GM19467 (cell line): Measurements from ENCODE around the gene UEVLD.

Source experiments
- ATAC-seq: cut with Tn5 transposase; IDR thresholded peaks from one replicate; pipeline ENCODE4 v1.9.1; 2021; ENCODE audit warnings: mild to moderate bottlenecking, moderate library complexity; ENCODE audit not compliant: unreplicated experiment

The UEVLD gene

DNA sequence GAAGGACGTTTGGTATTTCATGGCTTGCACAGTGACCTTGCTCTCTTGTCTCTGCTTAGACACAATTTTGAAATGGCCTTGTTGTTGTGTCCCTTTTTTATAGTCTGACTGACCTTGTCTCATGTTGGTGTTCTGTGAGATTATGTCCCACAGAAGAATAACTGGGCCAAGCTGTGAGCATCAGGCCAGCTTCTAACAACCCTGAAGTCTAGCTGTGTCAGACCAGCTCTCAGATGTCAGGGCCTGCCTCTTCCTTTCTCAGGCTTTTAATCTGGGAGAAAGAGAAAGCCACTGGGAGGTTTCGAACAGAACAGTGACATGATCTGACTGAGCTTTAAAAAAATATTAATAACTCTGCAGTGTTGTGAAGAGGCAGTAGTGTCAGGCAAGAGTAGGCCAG is 2.0 kb upstream of the UEVLD start:
- no peak for ATAC-seq

DNA sequence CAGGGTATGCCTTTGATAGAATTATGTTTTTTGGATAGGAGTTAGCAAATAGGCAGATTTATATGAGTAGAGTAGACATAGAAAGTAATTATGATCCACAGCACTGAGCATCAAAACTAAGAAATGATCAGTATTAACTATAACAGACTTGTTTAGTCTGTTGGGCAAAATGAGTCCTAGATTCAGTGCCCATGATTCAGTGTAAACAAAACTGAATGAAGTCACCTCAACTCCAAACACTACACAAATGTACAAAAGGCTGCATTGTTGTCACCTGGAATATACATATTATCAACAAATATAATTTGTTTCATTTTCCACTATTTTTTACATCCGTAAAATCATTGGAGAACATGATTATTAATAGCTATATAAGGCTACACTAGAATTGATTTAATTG is 6.7 kb downstream of the UEVLD start:
- no peak for ATAC-seq

DNA sequence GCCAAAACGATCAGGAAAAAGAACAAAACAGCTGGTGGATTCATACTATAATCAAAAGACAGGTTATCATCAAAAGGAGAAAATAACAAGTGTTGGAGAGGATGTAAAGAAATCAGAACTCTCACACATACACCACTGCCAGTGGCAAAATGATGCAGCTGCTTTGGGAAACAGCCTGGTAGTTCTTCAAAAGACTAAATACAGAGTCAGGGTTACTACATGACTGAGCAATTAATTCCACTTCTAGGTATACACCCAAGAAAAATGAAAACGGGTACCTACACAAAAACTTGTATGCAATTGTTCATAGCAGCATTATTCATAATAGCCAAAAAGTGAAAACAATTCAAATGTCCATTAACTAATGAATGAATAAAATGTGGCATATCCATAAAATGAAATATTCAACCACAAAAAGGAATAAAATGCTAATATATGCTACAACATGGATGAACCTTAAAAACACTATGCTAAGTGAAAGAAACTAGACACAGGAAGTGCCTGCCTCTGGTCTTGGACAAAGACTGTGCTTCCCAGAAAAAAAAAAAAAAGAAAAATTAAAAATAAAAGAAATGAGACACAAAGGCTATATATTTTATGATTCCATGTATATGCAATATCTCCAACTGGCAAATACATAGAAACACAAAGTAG is 8.3 kb downstream of the UEVLD start:
- no peak for ATAC-seq

DNA sequence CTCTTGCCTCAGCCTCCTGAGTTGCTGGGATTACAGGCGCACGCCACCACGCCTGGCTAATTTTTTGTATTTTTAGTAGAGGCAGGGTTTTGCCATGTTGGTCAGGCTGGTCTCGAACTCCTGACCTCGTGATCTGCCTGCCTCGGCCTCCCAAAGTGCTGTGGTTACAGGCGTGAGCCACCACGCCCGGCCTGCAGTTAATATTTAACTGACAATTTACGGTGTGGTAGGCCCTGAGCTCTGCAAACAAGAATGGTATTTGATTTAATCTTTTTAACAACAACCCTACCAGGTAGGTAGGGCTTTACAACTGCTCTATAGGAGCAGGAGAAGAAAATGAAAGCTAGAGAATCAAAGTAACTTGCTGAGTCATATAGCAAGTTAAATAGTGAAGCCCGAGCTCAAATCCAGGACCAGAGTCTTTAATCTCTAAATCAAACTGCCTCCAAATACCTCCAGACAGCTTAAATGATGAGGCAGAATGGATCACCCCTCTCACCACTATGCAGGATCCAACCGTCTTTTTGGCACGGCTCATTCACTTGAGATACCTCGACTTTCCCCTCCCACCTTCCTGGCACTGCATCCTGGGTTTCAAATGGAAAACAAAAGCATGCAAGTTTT is 9.4 kb downstream of the UEVLD start:
- peak; percentile 43 for ATAC-seq

DNA sequence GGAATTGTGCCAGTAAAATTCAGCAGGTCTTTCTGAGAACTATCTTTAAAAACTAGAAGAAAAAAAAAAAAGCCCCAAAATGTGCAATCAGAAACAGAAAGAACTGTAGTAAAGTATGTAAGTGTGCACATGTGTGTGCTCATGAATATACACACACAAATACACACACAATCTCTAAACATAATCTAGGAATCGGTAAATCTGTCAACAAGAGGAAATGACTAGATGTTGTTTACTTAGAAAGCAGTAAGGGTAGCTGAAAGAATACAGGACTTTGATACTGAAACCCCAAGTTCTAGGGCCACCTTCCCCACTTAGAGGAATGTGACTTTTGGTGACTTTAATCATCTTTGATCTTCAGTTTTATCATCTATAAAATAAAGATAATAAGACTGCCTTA is 13.2 kb downstream of the UEVLD start:
- ATAC-seq = no peak

DNA sequence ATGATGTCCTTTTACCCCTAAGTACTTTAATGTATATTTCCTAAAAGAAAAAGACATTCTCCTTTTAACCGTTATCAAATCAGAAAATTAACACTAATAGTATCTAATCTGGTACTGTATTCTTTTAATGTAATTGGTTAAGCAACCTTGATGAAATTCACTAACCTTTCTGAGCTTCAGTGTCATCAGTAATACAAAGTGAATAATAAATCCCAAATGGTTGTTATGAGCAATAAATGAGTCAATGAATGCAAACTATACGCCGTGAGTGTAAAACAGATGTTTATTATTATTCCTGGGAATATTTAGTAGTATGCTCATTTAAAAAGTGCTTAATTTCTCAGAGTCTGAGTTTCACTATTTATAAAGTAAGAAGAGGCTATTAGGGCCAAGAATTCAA is 21.5 kb downstream of the UEVLD start:
- ATAC-seq = no peak

DNA sequence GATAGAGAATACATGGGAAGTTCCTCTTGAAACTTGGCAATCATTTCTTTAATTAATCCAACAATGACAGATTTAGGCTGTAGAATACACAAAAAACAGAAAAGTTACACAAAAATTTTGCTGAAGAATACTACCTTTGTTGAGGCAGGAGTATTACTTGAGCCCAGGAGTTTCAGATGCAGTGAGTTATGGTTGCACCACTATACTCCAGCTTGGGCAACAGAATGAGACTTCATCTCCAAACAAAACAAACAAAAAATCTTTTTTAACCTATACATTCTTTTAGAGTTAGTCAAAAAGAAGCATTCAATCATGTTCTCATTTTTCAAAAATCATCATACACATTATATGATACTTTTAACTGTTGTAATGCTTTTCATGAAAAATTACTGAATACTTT is 22.1 kb downstream of the UEVLD start:
- ATAC-seq = no peak

DNA sequence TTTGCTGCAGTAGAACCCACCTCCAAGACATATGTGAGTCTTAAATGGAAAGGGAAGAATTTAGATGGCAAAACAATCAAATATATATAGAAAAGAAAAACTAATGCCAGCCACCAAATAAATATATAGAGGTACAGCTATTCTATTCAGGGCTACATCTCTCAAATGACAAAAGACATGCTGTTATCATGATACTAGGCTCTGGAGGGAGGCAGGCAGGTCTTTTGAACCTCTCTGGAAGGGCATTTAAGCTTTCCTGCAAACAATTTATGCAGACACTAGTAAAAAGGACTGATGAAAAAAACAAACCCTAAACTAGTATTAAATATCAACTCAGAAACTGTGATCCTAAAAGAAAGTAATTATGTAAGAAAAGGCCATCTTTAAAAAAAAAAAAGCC is 24.4 kb downstream of the UEVLD start:
- no peak for ATAC-seq

DNA sequence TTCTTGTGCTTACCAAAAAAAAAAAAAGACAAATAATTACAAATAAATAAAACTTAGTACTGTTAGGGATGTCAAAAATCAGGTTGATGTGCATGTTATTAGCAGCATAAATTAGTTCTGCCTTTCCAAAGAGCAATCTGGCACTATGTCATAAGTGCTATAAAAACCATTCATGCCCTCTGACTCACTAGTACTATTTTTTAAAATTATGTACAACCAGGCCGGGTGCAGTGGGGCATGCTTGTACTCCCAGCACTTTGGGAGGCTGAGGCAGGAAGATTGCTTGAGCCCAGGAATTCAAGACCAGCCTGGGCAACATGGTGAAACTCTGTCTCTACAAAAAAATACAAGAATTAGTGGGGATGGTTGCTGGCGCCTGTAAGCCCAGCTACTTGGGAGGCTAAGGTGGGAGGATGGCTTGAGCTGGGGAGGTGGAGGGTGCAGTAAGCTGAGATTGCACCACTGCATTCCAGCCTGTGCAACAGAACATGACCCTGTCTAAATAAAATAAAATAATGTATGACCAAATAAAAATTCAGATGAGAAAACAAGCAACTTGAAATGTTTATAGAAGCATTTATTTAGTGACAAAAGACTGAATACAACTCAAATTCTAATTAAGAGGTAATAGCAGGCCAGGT is 25.3 kb downstream of the UEVLD start:
- ATAC-seq = no peak

DNA sequence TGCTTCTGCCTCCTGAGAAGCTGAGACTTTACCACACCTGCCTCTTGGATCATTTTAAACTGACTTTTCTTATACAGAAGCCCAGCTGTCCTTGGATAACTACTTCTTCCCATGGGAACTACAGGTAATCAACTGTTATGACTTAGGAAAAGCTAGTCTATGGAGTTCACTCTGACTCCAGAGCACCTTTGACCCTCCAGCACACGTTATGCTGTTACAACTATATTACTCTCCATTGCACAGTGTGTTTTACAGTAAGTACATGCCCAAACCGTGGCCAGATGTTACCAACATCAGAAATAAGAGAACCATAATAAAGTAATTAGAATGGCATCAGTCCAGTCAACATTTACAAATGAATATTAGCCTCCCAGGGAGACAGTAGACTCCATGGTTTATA is 40.5 kb downstream of the UEVLD start:
- no peak for ATAC-seq

DNA sequence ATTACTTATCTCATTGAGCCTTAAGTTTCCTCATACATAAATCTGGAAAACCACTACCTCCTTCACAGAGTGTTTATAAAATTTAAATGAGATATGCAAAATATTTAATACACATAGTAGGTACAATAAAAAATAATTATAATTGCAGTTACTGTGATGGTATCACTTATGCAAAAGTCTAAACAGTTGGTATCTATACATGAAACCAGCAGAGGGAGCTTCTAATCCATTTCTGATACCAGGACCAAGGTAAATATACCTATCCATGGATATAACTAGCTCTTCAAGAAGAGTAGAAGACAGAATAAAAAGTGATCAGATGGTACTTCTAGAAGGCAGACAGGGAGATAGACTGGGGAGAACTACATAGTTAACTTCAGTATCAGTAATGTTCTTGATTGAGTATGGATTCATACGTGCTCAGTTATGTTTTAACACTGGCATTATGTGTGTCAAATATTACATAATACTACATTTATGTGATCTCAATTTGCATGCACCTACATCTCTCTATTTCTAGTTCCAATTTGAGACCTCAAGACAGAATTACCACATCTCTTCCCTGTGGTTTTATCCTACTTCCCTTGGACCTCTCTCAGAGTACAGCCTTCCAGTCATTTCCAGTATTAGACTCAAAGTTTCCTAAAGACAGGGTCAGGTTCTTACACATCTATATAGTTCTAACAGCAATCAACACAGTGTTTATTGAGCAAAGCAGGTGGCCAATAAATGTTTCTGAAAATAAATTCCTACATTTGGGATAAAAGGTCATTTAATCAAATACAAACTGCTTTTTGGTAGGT is 48.1 kb downstream of the UEVLD start:
- no peak for ATAC-seq

DNA sequence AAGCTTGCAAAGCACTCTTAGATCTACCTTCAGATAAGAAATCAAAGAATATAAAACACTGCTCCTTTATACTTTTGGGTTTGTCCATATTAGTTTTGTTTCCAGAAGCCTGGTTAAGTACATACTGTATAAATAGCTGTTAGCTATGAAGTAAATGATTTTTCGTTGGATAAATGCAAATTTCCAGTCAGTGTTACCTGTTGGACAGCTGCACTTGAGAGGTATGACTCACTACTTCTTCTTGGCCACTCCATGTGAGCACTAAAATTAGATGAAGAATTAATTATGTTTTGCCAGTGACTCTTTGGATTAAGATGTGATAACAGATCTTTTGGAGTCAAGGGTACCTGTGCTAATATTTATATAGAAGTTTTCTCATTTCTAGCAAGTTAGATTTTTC is 52.3 kb downstream of the UEVLD start:
- ATAC-seq = no peak

DNA sequence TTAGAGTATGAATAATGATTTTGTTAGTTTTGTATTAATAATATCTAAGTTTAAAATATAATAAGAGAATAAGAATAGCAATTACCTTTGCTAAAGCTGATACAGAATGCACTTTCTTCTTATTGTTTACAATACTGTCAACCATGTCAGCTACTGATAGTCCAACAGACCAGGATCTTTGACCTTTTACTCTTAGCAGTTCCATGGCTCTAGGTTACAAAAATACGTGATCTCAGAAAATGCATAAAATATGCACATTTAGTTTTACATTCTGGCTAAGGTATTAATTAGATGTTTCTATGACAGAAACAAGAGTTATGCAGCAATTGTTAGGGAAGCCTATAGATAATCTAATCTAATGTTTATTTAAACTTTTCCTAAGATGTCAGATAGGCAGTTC is 54.3 kb downstream of the UEVLD start:
- no peak for ATAC-seq

DNA sequence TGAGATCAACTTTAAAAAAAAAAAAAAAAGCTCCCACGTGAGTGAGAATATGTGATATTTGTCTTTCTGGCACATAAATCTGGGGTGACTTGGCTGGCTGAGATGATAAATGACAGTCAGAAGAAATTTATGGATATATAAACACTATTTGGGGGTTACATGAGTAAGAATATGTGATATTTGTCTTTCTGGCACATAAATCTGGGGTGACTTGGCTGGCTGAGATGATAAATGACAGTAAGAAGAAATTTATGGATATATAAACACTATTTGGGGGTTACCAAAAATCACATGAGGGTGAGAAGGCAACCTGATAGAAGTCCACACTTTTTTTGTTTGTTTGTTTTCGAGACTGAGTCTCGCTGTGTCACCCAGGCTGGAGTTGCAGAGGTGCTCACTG is 55.2 kb downstream of the UEVLD start:
- no peak for ATAC-seq

DNA sequence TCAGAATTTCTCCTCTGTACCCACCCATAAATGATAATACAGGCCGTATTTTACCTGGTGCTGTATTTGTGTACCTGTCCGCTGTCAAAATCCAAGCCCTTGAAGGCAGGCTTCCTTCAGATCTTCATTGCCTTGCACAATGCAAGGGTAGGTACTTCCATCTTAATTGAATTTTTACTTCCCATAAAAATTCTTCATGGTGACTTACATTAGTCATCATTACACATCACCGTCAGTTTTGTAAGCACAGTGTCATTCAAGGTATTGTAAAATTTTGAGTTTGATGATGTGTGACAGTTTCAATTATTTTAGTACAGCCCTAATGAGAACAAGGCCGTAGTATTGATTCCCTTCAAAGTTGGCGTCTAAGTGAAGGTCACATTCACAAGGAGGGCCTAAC is 61.0 kb downstream of the UEVLD start:
- no peak for ATAC-seq

DNA sequence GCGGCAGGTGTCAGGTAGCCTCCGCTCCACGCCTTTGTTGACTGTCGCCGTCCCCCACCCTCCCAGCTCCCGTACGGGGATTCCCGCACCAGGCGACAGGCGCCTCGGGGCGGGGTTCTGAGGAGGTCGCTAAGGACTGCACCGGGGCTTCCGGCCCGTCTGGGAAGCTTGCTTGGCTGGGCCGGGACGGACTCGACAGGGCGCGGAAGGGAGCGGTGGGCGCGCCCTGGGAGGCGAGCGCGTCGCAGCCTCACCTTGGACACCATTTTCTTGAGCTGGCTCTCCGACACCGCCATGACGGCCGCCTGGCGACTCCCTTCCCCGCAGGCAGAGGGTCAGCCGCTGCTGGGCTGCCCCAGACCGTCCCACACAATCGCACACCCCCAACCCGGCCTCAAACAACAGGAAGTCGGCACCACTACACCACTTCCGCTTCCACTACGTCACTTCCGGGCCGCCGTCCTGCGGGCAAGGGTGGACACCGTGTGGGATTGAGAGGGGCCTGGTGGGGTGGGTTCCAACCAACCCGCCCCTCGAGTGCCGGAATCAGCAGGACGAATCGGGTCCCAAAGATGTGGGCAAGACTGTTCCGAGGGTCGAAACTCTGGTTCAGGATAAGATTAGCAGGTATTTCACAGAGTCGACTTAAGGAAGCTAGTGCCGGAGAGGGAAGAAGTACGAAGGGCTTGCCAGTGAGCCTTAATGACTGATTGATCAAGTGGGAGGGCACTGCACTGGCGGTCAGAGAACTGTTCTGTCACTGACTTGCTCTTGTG is 61.8 kb downstream of the UEVLD start, which contains the start of gene TSG101:
TSS of gene TSG101 (minus strand) at position 422 of the 776 bp plus-strand sequence. CDS start at position 296, 126 bp downstream.
- ATAC-seq = peak; percentile 93

DNA sequence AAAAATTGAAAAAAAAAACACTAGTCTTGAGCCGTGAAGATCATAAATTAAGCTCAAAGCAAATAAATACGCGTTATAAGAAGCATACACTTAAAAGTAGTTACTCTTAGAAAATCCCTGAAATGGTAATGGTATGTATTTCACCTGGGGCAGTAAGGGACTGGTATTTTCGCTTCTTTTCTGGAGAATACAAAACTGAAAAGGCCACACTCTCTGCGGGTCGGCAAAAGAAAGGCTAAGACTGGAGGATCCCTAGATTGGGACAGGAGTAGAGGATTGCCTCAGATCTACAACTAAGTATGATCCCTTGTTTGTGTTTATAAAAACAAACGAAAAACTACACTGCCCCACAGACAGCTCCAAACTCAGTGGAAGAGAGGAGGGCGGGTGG is 62.4 kb downstream of the UEVLD start:
- no peak for ATAC-seq

DNA sequence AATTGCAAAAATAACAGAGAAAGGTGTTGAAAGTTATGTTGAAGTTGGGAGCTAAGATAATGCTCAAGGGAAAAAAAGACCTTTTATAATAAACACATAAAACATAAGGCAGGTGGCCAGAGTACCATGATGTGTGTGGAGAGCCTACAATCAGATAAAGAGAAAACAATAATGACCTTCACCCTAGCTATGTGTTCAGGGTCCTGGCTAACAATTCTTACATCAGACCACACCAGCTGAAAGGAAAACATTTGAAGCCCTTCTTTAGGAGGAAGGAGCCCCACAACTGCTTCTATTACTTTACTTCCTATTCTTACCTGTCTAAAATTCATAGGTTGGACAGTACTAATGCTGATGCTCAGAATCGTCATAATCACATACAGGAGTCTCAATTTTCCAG is 64.3 kb downstream of the UEVLD start:
- ATAC-seq = no peak

DNA sequence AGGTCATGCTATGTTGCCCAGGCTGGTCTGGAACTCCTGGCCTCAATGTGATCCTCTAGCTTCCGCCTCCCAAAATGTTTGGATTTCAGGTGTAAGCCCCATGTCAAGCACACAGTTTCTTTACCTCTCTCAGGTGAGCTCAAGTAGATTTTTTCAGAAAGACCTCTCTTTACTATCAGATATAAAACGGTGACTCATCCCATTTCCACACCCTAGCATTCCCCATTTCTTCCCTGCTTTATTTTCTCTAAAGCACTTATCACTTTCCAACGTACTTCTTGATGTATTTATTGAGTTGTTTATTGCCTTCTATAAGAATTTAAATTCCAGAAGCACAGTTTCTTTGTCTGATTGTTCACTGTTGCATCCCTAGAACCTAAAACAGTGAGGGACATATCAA is 65.5 kb downstream of the UEVLD start:
- ATAC-seq = no peak

DNA sequence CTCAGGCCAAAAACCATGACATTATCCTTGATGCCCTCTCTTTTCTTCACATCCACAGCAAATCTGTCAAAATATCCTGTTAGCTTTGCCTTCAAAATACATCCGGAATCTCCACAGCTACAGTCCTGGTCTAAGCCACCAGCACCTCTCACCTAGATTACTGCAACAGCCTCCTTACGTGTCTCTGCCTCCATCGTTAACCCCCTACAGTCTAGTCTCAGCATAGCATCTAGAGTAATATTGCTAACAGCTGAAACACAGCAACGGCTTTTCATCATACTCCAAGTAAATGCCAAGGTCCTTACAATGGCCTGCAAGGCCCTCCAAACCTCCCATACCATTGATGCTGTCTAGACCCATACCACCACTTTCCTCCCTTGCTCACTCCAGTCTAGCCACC is 66.1 kb downstream of the UEVLD start:
- ATAC-seq = no peak

DNA sequence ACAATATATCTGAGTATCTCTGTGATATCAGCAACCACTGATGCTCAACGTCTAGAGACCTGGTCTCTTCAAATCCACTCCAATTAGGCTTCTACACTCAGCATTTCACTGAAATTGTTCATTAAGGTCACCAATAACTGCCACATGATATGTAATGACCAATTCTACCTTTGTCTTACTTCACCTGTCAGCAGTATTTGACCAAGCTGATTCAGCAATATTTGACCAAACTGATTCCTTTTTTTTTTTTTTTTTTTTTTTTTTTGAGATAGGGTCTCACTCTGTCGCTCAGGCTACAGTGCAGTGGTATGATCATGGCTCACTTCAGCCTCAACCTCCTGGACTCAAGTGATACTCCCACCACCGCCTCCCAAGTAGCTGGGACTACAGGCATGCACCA is 67.4 kb downstream of the UEVLD start:
- ATAC-seq = no peak
